Colon (tissue), 2 donors: ENCODE data around the gene DNMT1.

ENCODE experiments used
- FAIRE-seq: peaks from 2 replicates; lab custom pipeline; 2012; peaks lifted over from hg19 to GRCh38; lab: Jason Lieb, UNC
- donor health status: control.
- donor health status: control.

The DNMT1 gene

GRCh38 chr19:10093295-10094186 is 101.2 kb downstream of the DNMT1 start:
- FAIRE-seq: no peak

DNA sequence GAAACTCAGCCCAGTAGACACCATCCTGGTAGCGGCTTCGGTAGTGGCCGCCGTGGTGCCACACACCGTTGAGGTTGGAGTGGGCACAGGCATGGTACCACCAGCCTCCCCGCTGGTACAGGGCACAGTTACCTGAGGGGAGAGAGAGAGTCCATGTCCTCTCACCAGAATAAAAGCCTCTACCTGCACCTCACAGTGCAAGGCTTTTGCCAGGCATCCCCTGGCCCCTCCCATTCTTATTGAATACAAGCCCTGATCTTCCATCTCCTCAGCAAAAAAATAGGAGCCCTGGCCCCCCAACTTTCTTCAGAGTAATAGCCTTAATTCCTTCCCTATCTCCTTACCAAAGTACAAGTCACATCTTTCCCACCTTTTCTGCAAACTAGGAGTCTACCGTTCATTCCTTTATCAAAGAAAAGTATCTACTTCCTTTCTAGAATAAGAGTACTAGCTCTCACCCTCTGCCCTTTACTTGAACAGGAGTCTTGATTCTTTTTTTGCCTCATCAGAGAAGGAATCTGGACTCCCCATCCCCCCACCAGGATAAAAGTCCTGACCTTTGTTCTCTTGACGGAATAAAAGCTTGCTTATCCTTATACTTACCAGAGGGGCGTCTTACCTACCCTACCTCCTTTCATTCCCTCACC is 102.0 kb downstream of the DNMT1 start:
- FAIRE-seq: no peak

DNA sequence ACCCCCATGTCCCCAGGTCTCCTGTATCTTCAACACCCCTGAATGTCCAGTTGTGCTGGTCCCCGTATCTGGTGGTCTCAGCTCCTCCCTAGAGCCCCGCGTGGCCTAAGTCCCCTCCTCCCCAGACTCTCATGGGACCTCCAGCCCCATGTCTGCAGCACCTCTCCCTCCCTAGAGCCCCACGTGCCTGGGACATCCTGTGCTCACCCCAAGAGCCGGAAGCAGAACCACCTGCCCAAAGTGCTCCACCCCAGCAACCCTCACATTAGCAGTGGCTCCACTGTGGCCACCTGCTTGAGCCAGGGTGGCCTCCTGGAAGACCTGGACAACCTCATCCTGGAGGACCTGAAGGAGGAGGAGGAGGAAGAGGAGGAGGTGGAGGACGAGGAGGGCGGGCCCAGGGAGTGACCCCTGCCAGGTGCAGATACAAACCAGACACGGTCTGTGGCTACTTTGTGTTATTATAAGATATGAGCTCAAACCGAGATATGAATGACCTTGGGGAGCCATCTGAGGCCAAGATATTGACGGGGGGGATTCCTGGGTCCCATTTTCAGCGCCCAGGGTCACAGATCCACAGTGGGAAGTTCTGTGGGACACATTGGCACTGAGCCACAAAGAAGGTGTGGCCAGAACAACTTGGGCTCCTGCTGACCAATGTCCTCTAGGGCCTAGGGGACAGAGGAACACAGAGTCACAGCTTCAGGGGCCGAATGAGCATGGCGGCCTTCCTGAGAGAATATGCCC is 102.7 kb downstream of the DNMT1 start:
- no peak for FAIRE-seq

GRCh38 chr19:10091370-10091687 is 103.4 kb downstream of the DNMT1 start:
- FAIRE-seq: no peak

- FAIRE-seq: no peak
Observed at GRCh38 chr19:10089801-10090375, 104.9 kb downstream of the DNMT1 start.

GRCh38 chr19:10088949-10089554 is 105.7 kb downstream of the DNMT1 start:
- FAIRE-seq: no peak

- no peak for FAIRE-seq
Observed at GRCh38 chr19:10087296-10088061, 107.3 kb downstream of the DNMT1 start.

- FAIRE-seq: no peak
Observed at GRCh38 chr19:10086591-10087192, 108.1 kb downstream of the DNMT1 start.

- no peak for FAIRE-seq
Observed at GRCh38 chr19:10085641-10086590, 108.8 kb downstream of the DNMT1 start, which contains the start of gene SHFL. Gene SHFL, plus strand, starts transcription at chr19:10086317. Its CDS starts 111 bp downstream, at chr19:10086428.

- FAIRE-seq: no peak
Observed at GRCh38 chr19:10084803-10085202, 110.0 kb downstream of the DNMT1 start.

DNA sequence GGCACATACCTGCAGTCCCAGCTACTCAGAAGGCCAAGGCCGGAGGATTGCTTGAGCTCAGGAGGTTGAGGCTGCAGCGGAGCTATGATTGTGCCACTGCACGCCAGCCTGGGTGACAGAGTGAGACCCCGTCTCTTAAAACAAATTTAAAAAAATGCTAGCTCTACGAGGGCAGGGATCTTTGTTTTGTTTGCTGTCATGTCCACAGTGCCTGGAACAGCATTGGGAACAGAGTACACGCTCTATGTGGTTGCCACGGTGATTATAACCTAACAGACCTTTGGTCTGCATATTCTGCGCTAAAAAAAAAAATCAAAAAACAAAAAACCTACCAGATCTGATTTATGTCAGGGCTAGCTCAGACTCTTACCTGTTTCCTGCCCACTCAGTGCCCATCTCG is 110.8 kb downstream of the DNMT1 start:
- FAIRE-seq: no peak
